Muscle of back (tissue), 11 donors: ENCODE data around the gene LMAN2L. TPM values are rescaled to one million over a fixed set of nuclear protein-coding genes. Genes with fewer than 3 reads are reported as not detected.

Source experiments
- DNase-seq, 3 donors: peaks; one replicate each; pipeline versions ENCODE4 v3.0.0 to v3.0.0-alpha.2; 2013
- polyA plus RNA-seq, 10 donors: library from polyadenylated mRNA; unstranded; fragments of 120-200 nt; gene quantifications; one replicate each; pipeline ENCODE4 v1.2.1, GENCODE V29; 2013; ENCODE audit not compliant: insufficient read length in 10 of 10

LMAN2L gene
- polyA plus RNA-seq, 10 donors, result 20.8 to 27.5 (median 25.9) TPM

DNA sequence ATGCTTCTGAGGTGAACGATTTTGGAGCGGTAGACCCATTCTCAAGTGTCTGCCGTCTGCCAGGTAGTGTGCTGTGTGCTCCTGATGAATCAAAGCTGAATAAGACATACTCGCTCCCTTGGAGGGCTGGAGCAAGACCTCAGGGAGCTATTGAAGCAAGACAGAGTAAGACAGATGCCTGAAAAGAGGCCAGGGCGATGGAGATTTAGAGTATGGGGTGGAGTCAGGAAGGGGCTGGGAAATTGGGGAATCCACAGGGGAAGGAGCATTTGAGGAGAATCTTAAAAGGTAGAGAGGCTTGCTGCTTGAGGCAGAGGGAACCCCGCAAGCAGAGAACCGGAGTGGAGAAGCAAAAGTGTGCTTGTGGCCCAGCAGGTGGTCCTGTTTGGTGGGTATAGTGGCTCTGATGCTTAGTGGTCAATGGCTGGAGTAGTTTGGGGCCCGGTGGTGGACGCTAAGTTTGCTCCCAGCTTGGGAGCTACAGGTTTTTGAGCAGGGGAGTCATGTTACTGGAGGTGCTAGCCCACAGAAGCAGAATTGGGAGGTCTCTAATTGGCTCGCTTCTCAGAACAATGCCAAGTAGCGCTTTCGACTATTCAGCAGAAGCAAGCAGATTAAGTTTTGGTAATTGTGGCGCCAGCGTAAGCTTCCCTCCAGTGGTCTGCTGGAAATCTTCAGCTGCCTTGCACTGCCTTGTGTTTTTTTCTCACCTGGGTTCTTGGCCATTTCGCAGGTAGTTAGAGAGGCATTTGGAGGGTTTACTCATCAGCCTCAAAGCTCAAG is 22.9 kb upstream of the LMAN2L start:
- DNase-seq, result peak in 1 of 3 donors; percentile 51

DNA sequence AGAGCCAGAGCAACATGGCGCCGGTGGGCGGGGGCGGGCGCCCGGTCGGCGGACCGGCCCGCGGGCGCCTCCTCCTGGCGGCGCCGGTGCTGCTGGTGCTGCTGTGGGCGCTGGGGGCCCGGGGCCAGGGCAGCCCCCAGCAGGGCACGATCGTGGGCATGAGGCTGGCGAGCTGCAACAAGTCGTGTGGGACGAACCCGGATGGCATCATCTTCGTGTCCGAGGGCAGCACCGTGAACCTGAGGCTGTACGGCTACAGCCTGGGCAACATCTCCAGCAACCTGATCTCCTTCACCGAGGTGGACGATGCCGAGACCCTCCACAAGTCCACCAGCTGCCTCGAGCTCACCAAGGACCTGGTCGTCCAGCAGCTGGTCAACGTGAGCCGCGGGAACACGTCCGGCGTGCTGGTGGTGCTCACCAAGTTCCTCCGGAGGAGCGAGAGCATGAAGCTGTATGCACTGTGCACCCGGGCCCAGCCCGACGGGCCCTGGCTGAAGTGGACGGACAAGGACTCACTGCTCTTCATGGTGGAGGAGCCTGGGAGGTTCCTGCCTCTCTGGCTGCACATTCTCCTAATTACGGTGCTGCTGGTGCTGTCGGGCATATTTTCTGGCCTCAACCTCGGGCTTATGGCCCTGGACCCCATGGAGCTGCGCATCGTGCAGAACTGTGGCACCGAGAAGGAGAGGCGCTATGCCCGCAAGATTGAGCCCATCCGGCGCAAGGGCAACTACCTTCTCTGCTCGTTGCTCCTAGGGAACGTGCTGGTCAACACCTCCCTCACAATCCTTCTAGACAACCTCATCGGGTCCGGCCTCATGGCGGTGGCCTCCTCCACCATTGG is 21.3 kb upstream of the LMAN2L start:
- DNase-seq, result peak in 1 of 3 donors; percentile 86

DNA sequence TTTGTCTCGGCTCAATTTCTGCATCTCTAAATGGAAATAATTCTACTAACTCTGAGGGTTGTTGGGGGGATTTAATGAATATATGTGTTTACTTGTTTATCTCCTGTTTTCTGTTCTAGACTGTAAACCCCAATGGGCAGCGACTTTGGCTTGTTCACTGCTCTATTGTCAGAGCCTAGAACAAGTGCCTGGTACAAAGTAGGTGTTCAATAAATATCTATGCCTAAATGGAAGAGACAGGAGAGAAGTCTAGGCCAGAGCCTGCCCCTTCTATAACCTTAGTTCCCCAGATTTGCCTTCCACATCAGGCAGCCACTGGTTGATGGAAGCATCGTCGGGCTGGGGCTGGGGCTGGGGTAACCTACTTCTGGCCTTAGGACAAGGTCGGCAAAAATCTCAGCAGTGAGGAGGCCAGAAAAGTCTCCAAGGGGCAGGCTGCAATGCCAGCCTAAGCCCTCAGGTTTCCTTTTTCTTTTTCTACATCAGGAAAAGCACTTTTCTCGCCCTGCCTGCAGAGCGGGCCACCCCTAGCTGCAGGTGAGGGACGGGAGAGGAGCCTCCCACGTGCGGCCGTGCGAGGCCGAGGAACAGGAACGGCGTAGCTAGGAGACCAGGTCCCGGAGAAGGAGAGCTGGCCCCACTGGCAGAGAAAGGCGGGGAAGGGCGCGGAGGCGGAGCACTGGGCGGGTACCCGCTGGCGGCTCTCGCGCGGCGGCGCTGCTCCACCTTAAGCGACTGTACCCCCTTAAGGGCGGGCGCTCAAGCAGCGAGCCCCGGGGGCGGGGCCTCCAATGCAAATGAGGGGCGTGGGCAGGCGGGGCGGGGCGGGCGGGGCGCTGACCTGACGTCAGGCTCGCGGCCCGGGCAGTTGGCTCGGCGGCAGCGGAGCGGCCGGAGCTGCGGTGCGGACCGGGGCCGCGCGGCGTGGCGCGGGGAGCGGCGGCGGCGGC is 20.4 kb upstream of the LMAN2L start, which contains the start of gene CNNM4:
Gene CNNM4 (plus strand): TSS at position 867 of the 950 bp plus-strand sequence. CDS start 98 bp downstream, outside the sequence.
- DNase-seq, result peak; percentile 90 to 94 (median 93)

DNA sequence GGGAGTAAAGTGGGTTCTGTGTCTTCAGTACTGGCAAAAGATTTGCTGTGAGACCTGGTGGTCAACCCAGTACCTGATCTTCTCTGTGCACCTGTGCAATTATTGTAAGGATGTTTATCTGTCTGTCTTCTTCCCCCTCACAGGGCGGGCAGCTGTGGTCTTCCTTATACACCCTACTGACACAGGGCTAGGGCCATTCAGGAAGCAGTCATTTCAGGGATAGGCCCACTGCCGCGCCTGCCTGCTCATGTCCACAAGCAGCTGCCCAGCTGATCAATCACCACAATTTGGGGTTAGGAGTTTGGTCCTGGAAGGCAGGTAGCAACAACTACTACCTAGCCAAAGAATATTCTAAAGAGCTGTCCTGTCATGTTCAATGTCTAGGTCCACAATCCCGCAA is 19.7 kb upstream of the LMAN2L start:
- DNase-seq, result no peak

DNA sequence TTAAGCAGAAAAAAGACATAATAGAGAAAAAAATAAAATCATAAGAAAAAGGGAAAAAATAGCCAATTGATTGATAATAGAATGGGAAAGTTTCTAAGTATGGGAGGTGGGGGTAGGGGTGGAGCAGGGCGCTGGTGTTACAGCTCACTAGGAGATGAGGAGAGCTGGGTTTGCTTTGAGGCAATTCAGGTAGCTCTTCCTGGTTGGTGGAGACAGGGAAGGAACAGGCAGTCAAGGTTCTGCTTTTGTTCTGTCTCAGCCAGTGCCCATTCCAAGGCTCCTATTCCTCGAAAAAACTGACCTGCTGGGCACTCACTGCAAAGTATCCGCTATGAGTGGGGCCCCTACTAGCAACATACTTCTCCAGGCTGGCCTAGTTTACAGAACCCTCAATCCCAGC is 19.1 kb upstream of the LMAN2L start:
- no peak for DNase-seq

DNA sequence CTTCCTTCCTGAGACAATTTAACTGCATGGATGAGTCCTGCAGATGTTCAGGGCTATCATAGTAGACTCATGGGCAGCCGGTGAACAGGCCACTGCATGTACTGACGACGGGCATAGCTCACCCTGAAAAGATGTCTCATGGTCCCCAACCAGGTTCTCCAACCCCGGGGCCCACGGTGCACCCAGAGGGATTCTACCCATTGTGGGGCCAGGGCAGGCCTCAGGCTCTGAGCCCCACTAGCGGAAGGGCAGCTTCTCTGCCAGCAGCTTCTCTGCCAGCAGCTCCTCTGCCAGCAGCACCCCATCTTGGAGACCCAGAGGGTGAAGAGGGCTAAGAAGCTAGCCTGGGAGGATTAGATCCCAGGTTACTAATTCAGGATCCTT is 17.6 kb upstream of the LMAN2L start:
- no peak for DNase-seq

DNA sequence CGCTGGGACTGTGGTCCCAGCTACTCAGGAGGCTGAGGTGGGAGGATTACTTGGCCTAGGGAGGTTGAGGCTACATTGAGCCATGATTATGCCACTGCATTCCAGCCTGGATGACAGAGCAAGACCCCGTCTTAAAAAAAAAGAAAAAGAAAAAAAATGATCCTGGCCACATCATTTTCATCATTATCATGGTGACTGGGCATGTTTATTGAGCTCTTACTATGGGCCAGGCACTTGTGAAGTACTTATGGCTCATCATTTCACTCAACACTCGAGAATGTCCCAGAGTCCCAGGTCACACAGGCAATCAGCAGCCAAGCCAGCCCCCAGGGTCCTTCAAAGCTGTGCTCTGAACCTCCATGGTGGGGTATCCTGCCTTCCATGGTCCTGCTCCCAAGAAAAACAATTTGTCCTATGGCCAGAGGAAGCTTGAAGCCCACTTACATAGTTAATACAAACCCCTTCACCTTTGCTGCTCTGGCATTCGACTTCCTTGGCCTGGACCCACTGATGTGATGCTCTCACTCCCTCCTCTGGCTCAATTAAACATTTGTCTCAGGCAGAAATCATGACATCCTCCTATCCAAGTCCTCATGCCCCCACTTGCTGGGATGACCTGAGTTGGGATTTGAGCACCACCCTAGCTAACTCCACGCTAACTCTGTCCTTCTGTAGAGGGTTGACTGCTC is 17.1 kb upstream of the LMAN2L start:
- no peak for DNase-seq

DNA sequence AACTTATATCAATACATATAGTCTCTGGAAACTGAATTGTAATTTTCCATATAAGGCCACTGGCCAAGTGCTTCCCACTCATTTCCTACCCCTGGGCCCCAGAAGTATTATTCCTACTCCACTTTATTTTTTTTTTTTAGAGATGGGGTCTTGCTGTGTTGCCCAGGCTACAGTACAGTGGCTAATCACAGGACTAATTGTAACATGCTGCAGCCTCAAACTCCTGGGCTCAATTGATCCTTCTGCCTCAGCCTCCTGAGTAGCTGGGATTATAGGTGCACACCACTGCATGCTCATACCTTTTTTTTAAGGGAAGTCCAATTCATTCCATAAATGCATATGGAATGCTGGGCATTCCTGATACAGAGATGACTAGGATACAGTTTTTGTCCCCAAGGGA is 14.5 kb upstream of the LMAN2L start:
- DNase-seq, result no peak

DNA sequence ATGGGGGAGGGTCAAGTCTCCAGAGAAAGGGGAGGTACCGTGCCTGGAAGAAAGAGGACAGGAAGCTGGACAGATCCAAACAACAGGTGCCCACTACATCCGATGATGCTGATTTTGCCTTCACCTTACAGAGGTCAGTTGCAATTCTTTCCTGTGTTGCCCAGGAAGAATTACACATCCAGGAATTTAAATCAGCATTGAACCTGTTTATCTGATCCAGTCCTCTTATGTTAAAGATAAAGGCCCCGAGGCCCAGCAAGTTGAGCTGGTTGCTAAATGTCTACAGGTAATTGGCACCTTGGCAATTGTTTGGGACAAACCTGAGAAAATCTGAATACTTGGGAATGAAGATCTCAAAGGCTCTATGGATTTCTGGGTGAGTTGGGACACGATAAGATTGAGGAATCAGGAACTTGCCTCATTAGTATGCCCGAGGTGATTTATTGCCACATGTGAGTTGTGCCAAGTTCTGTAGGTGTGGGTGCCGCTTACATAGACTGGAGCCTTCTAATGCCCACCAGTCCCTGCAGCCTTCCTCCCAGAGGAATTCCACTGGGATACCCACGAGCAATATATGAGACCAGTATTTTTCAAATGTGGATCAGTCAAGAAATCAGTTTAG is 13.9 kb upstream of the LMAN2L start:
- DNase-seq, result no peak

DNA sequence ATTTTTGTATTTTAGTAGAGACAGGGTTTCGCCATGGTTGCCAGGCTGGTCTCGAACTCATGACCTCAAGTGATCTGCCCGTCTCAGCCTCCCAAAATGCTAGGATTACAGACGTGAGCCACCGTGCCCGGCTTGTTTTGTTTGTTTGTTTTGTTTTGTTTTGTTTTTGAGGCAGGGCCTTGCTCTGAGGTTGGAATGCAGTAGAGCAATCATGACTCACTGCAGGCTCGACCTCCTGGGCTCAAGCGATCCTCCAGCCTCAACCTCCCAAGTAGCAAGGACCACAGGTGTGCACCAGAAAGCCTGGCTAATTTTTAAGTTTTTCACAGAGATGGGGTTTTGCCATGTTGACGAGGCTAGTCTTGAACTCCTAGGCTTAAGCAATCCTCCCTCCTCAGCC is 11.9 kb upstream of the LMAN2L start:
- DNase-seq, result no peak

DNA sequence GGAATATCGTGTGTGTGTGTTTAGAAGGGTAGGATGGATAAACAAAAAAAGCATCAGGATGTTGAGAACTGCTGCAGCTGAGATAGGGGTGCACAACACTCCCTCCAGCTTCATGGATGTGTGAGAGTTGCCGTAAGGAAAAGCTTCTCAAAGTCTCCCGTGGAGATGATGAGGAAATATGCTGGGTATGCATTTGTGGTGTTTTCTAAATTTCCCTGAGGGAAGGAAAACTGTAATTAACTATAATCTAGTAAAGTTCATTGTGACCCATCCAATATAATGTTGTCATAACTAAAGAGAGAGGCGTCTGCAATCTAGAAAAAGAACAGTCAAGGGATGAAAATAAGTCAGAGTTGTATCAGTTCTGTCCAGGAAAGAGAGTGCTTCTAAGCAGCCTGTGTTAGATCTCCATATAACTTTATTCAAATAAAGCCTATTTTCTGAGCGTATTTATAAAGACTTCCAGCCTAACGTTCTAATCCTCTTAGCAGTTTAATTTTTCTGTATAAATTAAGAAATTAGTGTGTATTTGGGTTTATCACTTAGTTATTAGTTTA is 7.3 kb upstream of the LMAN2L start:
- DNase-seq, result peak in 2 of 3 donors; percentile 6 to 28

DNA sequence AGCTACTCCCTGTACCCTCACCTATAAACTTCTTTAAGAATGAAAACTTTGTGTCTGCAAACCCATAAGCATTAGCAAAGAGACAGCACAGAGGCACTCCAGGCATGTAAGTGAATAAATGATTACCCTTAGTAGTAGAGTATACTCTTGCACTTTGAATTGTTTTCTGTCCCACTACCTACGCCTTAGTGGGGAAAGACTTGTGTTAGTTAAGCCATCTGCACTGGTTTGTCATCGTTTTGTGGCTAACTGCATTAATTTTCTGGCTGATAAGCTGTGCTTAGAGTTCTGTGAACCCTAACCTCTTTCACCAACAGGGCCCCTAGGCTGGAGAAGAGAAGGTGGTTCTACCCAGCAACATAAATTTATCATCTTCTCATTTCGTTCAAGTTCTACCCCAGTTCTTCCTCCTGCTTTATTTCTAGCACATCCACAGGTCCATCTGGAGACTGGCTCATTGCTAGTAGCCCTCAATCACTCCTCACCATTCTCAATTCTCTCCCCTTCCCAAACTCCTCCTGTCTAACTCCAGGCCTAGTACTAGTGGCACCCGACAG is 710 bp downstream of the LMAN2L start:
- DNase-seq, result no peak

DNA sequence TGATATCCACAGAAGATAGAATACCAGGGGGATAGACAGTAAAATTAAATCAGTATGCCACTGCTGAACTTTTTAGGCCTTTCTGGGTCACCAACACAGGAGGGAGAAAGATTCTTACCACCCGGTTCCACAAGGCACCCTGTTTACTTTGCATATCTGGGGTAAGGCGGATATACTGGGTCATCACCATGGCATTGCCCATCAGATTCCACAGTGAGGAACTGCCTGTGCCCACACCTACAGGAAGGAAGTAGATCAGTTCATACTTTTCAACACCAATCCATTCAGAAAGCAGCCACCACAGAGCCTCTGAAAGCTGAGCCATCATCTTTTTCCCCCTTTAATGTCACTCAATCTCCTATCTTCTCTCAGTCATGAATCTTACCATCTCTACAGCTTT is 2.0 kb downstream of the LMAN2L start:
- DNase-seq, result no peak

DNA sequence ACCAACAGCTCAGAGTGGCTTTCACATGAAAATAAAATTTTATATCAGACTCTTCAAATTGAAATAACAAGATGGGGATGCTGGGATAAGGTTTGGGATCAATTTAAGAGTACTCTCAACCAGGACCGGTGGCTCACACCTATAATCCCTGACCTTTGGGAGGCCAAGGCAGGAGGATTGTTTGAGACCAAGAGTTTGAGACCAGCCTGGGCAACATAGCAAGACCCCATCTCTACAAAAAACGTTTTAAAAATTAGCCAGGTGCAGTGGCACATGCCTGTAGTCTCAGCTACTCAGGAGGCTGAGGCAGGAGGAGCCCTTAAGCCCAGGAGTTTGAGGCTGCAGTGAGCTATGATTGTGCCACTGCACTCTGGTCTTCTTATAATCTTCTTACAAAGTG is 2.6 kb downstream of the LMAN2L start:
- no peak for DNase-seq

DNA sequence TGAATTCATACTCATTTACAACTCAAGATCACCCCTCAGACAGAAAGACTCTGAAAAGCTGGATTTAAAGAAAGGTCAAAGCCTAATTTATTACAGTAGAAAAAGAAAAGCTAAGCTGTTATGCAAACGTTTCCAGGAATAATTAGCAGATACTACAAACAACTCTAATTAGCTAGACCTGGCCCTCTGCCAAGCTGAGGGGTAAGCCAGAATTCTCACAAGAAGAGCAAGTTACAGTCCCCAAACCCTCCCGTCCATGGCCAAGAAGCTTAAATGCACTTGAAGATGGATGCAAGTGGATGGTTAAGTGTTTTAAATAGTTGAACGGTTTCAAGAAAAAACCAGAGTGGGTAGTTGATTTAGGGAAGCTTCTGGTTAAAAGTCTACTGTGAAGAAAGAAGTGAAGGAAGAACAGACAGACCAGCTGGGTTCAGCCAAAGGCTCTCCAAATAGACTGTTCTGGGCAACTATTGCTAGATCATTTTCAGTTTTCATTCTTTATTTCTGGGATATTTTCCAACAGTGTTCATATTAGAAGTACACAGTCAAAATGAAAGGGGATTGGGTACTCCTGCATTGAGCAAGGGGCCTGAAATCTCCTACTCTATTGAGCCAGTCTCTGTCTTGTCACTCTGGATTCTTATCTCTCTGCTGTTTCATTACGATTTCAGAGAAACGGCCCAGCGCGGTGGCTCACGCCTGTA is 4.8 kb downstream of the LMAN2L start:
- DNase-seq, result peak in 2 of 3 donors; percentile 17 to 32

DNA sequence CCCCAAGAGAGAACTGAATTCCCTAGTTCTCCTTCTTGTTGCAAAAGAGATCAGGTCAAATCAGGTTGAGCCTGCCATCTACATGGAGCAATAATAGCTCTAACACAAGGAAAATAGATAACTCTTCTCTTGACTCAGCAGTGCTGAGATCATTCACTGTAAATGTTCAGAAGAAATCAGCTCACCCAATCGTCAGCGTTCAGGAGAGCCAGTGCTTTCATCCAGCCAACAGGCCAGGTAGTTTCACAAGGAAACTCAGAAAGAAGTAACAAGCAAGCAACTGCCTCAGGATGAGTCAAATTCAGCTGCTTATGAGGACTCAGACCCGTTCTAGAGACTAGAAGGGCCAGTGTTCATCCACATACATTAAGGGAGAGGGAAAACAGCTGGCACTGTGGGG is 5.9 kb downstream of the LMAN2L start:
- DNase-seq, result no peak

DNA sequence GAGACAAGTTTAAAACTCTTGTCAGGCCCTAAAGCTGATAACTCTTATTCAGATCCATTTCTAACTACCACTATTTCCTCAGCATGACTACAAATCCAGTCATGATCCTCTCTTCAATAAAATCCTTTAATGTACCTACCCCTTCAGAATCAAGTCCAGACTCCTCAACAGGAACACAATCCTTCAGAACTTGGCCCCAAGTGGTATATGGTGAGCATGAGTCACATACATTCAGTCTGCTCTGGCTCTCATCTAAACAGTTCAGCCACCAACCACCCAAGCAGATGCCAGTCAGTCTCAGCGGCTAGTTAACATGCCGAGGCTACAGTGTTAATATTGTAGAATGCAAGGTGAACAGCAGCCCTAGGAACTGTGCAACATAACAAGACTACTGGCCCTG is 9.7 kb downstream of the LMAN2L start:
- DNase-seq, result no peak

DNA sequence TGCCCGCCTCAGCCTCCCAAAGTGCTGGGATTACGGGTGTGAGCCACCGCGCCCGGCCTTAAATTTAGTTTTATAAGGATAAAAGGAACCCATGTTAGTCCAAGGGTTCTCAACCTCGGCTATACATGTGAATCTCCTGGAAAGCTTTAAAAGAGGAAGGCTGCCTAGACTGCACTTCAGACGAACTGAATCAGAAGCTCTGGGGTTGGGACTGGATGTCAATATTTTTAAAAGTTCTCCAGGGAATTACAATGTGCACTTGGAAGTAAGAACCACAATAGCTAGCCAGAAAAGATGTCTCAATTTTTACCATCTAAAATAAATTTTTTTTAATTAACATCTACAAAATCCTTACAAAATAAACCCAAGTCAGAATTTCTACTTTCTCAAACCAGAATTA is 10.1 kb downstream of the LMAN2L start:
- DNase-seq, result no peak

DNA sequence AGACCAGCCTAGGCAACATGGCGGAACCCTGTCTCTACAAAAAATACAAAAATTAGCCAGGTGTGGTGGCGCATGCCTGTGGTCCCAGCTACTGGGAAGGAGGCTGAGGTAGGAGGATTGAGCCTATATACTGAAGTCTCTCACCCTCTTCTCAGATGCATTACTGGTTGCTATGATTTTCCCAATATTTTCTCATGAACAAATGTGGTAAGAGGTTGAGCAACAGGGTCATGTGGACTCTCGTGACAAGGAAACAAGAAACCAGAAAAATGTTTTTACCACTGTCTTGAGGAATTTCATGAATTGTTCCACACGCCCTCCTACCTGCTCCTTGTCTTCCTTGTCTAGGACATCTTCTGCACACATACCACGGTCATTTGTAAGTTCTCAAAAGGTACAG is 12.4 kb downstream of the LMAN2L start:
- no peak for DNase-seq
